PC-9 (cell line): ENCODE data around the gene TXLNA.

Experiments used
- CTCF ChIP-seq: fragments of 200-600 bp; sonication (generic); conservative IDR thresholded peaks from 2 replicates; pipeline ENCODE4 v1.6.1; 2017; ENCODE audit warnings: mixed run types, antibody characterized with exemption, mild to moderate bottlenecking, moderate library complexity
- EZH2 ChIP-seq: fragments of 200-600 bp; sonication (generic); IDR thresholded peaks from 2 replicates; pipeline ENCODE4 v1.8.0; 2017; ENCODE audit warnings: antibody characterized with exemption, low read depth

DNA sequence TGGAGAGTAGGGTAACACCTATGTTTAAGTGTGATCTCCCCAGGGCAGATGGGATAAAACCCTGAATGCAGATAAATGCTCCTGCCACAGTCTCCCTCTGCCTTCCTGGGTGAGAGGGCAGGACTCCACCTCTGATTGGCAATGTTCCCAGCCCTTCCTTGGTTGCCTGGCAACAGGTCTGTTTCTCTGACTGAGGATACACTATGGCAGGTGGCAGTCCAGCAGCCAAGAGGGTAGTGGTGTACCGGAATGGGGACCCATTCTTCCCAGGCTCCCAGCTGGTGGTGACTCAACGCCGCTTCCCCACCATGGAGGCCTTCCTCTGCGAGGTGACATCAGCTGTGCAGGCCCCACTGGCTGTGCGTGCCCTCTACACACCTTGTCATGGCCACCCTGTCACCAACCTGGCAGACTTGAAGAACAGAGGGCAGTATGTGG is 29.4 kb downstream of the TXLNA start, which contains the start of gene DCDC2B:
- TF ChIP-seq CTCF (no peak), EZH2 (no peak)
